ENCODE data around the gene C1orf122. TPM values are rescaled to one million over a fixed set of nuclear protein-coding genes. Genes with fewer than 3 reads are reported as not detected.
"Not testable (repeated sequence)": the region's sequence is repeated elsewhere in the genome, so short reads cannot be mapped to it uniquely, and the experiment has no call there.

The C1orf122 gene
- 10 to 100 TPM; 33.4 to 33.7 TPM for total RNA-seq

- ChIA-PET POLR2A (interaction anchor here (0.6 to 3.2 kb wide), 5 partner anchors 15 to 229 kb away, joined by 3 to 13 read pairs (median 9); partner anchors contain the start of genes CDCA8 and MTF1), CTCF (interaction anchor here (0.9 to 3.1 kb wide), 4 partner anchors 13 to 117 kb away, joined by 3 to 16 read pairs (median 6); partner anchors contain the start of gene MTF1)
Observed at GRCh38 chr1:37807555-37808368, at the start of gene C1orf122, which contains the start of gene YRDC. Gene C1orf122 (plus strand): TSS chr1:37807790. CDS start chr1:37808405, 615 bp downstream. Gene YRDC (minus strand): TSS chr1:37808208. CDS start chr1:37808180, 28 bp downstream.

DNA sequence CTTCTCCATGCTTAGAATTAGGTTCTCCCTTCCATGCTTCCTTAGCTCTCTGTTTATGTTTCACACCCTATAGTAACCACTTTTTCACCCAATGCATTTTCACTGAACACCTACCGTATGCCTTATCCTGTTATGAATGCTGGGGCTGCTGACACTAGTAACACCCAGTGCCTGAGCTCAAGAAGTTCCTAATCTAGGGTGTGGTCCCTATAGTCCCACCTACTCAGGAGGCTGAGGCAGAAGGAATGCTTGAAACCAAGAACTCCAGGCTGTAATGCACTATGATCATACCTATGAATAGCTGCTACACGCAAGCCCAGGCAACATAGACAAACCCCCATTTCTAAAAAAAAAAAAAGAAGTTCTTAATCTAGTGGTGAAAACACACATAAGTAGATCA is 48.1 kb upstream of the C1orf122 start:
- ChIA-PET CTCF (no interaction called here), POLR2A (no interaction called here)

DNA sequence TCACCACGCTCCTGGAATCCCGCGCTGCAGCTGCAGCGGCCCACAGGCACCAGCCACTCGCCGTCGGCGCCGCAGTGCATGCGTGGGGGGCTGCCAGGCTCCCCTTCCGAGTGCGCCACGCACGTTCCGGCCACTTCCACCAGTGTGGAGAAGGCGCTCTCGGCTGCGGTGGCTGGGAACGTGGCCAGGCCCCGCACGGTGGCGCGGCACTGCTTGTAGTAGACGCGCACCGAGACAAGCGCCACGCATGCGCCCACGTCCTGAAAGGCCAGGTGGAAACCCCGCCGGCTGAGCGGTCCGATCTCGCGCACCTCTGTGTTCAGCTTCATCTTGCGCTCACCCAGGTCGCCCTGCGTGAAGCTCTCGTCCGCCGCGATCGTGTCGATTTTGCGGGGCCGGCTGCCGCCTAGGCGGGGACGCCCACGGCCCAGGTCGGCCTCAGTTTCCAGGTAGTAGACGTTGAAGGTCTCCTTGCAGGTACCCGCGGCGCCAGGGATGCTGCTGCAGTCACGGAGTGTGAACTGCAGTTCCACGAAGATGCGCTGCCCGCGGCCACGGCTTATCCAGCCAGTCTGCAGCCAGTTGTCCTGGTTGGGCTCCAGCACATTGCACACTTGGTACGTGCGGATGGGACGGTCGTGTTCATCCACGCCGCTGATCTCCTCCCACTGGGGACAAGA is 46.0 kb upstream of the C1orf122 start:
- ChIA-PET CTCF (no interaction called here), POLR2A (no interaction called here)

DNA sequence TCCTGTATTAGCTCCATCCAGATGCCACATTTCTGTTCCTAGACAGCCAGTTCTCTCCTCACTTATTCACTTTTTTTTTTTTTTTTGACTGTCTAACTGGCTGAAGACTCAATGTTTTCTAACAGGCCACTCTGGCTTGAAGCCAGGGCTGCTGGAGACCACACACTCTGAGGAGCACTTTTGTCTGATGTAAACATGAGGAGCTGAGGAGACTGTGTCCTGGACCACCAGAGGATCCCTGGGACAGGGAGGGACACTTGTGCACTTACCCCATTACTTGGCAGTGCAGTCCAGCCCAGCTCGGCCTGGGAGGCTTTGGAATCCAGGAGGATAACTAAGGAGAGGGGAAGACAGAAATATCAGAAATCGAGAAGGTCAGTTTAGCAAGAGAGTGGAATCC is 45.1 kb upstream of the C1orf122 start:
- ChIA-PET CTCF (no interaction called here), POLR2A (no interaction called here)

GRCh38 chr1:37763791-37764413 is 43.7 kb upstream of the C1orf122 start:
- CTCF ChIA-PET = interaction anchor here (1.0 to 1.5 kb wide), 2 partner anchors 82 to 250 kb away, joined by 3 to 4 read pairs; partner anchors contain the start of gene MEAF6
- POLR2A ChIA-PET = no interaction called here

DNA sequence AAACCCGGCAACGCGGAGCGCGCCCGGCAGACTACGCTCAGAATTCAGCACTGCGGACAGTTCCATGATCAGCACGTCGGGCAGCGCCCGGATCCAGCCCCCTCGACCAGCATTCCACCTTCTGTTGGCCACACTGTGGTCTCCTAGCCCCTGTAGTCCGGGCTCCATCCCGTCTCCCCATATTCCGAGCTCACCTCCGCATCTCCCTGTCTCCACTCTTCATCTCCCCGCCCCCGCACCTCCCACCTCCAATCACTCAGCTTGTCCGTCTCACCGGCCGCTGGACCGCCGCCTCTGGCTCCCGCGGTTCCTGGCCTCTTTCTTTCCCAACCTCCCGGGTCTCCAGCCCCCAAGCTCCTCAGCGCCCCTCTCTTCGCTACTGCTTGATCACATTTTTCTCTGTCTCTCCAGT is 43.2 kb upstream of the C1orf122 start:
- CTCF ChIA-PET = interaction anchor here (1.0 to 1.5 kb wide), 2 partner anchors 83 to 250 kb away, joined by 3 to 4 read pairs; partner anchors contain the start of gene MEAF6
- POLR2A ChIA-PET = no interaction called here

DNA sequence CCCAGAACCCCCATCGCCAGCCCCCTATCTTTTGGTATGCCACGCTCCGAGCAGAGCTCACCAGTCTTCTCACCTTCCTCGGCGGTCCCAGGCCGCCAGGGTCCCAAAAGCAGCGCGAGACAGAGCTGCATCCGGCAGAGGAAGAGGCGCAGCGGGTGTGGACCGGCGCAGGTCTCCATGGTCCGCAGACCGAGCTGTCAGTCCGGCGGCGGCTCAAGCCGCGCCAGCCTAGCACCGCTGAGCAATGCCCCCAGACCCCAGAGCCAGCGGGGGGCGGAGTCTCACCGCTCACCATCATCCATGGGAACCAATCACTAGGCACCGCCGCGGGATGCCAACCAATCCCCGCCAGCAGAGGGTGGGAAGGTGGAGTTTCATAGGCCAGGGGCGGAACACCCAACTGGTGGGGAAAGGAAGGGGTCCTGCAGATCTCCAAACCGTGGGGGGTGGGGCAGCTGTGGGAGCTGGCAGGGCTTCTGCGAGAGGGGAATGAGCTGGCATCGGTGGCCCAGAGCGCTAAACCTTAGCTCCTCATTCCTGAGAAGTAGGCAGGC is 42.6 kb upstream of the C1orf122 start, which contains the start of gene EPHA10:
Gene EPHA10 (minus strand): TSS at position 233 of the 554 bp plus-strand sequence. CDS start 54 bp downstream, at position 179.
- CTCF ChIA-PET = interaction anchor here (1.5 kb wide), 1 partner anchor 83 kb away, joined by 4 read pairs; no protein-coding TSS in a partner anchor
- POLR2A ChIA-PET = interaction anchor here (1.2 kb wide), 1 partner anchor 72 kb away, joined by 3 read pairs; no protein-coding TSS in a partner anchor

- ChIA-PET CTCF (no interaction called here), POLR2A (interaction anchor here (0.5 to 1.2 kb wide), 3 partner anchors 19 to 73 kb away, joined by 3 to 6 read pairs (median 5); no protein-coding TSS in a partner anchor)
Observed at GRCh38 chr1:37765916-37766664, 41.5 kb upstream of the C1orf122 start.

DNA sequence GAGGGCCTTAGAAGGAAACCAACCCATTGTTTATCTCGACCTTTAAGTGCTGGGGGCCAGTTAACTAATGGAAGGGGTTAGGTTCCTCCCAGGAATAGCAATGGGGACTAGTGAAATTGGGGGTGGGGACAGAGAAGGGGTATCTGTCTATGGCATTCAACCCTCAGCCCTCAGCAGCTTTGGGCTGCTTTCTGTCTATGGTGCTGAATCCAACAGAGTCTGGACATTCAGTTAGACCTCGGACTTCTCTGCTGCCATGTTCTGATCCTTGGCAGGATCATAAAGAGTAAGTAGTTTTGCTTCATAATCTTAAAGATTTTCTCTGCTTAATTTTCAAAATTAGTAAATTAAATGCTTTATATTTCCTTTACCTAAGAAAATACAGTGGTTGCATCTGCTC is 40.1 kb upstream of the C1orf122 start:
- ChIA-PET POLR2A (no interaction called here), CTCF (no interaction called here)

DNA sequence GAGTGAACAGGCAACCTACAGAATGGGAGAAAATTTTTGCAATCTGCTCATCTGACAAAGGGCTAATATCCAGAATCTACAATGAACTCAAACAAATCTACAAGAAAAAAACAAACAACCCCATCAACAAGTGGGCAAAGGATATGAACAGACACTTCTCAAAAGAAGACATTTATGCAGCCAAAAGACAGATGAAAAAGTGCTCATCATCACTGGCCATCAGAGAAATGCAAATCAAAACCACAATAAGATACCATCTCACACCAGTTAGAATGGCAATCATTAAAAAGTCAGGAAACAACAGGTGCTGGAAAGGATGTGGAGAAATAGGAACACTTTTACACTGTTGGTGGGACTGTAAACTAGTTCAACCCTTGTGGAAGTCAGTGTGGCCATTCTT is 36.1 kb upstream of the C1orf122 start:
- CTCF ChIA-PET, POLR2A ChIA-PET: not testable (repeated sequence)

DNA sequence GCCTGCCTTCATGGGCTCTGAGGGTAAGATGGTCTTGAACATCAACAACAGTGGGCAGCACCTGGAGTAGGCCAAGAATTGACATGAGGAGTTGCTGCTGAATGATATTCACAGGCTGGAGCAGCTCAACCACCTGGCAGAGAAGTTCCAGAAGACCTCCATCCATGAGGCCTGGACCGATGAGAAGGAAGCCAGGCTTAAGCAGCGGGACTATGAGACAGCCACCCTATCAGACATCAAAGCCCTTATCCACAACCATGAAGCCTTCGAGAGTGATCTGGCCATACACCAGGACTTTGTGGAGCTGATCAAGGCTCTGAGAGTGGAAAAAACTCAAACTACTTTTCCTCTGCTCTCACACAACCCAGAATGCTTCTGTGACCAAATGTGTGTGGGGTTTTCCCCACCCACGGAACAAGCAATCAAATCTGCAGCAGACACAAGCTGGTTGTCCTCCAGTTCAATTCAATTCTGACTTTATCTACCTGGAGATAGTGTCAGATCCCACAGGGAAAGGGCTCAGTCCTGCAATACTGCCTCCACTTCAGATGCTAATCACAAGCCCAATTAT is 30.6 kb upstream of the C1orf122 start:
- ChIA-PET CTCF (no interaction called here), POLR2A (no interaction called here)

DNA sequence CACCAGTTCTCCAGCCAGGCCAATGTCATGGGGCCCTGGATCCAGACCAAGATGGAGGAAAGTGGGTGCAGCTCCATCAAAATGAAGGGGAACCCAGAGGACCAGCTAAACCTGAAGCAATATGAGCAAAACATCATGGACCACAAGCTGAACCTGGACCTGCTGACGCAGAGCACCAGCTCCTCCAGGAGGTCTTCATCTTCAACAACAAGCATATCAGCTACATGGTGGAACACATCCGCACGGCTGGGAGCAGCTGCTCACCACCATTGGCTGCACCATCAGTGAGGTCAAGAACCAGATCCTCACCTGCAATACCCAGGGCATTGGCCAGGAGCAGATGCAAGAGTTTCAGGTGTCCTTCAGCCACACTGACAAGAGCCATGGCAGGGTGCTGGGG is 28.9 kb upstream of the C1orf122 start:
- CTCF ChIA-PET = interaction anchor here (0.6 kb wide), 1 partner anchor 160 kb away, joined by 3 read pairs; no protein-coding TSS in a partner anchor
- POLR2A ChIA-PET = no interaction called here

- ChIA-PET POLR2A (no interaction called here), CTCF (no interaction called here)
Observed at GRCh38 chr1:37782491-37782890, 25.1 kb upstream of the C1orf122 start.

- CTCF ChIA-PET = no interaction called here
- POLR2A ChIA-PET = no interaction called here
Observed at GRCh38 chr1:37792943-37793686, 14.5 kb upstream of the C1orf122 start.

- ChIA-PET POLR2A (no interaction called here), CTCF (no interaction called here)
Observed at GRCh38 chr1:37793773-37794371, 13.7 kb upstream of the C1orf122 start, which contains the start of gene MANEAL. Gene MANEAL (plus strand): TSS chr1:37793847. CDS start chr1:37794183, 336 bp downstream.

- POLR2A ChIA-PET = no interaction called here
Observed at GRCh38 chr1:37794372-37795339, 12.9 kb upstream of the C1orf122 start.

More at GRCh38 chr1:37794372-37795339, 12.9 kb upstream of the C1orf122 start:
- CTCF ChIA-PET = no interaction called here
